Hematopoietic multipotent progenitor cell treated with erythropoietin and hydrocortisone succinate and interleukin-3 and kit ligand, for 8 days (in vitro differentiated cells): ENCODE data around the gene UGT2B15.
"Not testable (repeated sequence)": the region's sequence is repeated elsewhere in the genome, so short reads cannot be mapped to it uniquely, and the experiment has no call there.

ENCODE experiments used
- DNase-seq: peaks from one replicate; pipeline ENCODE4 v3.0.0-alpha.2; 2015

Gene UGT2B15

DNA sequence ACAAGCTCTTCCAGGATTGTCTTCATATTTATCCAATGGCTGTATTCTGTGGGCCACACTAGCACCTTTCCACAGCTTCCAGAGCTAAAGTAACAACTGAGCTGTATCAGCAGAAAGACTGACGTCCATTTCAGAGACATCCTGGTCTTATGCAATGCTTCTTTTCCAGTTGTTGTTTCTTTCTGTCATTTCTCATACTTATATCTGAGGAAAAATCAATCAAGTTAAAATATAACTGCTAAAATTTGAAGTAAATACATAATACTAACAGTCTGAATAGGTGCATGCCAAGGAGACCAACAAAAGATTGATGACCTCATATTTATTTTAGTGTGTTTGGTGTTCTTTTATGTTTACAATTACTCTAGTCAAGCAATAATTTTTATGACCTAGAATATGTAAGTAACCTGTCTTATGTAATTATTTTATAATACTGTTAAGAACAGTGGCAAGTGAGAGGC is at the start of gene UGT2B15:
UGT2B15 (minus strand) TSS at position 174 of the 461 bp plus-strand sequence; CDS start at position 140, 34 bp downstream.
- not testable (repeated sequence) for DNase-seq

DNA sequence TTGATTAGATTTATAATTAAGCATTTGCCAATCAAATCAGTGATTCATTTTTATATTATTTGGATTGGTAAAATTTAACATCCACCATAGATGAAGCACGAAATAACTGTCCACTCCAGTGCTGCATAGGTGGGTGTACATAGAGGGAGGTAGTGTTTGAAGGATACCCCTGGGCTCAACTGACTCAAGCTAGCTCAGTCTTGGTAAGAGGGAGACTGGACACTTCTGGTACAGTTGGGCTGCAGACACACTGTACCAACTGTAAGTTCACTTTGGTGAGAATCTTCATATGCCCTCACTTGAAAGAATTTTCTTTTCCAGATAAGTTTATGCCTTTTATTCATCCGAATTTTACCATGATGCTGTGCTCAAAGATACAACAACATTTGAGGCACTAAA is 48.6 kb upstream of the UGT2B15 start:
- DNase-seq: no peak

DNA sequence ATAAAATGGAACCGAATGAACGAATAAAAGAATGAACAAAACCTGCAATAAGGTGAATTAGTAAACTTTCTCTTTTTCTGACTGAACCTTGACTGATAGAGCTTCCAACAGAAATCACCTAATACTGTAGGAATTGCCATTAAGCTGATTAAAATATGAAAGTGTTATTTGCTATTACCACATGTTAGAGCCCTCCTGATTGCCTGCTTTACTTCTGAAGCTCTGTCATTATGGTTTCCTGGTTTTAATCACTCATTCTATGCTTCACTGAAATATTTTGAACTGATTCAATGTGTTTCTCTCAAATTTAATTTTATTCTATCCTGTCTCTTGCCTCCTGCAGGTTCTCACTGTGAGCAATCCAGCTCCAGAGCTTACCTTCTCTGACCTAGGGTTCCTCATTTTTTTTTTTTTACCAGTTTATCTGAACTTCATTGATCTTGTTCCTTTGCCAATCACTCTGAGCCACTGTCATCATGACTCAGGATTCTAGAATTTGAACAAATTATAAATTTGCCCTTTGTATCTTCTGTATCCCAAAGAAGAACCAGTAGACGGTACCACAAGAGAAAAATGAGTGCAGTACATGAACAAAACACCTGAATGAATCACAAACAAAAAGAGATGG is 48.1 kb upstream of the UGT2B15 start:
- no peak for DNase-seq

DNA sequence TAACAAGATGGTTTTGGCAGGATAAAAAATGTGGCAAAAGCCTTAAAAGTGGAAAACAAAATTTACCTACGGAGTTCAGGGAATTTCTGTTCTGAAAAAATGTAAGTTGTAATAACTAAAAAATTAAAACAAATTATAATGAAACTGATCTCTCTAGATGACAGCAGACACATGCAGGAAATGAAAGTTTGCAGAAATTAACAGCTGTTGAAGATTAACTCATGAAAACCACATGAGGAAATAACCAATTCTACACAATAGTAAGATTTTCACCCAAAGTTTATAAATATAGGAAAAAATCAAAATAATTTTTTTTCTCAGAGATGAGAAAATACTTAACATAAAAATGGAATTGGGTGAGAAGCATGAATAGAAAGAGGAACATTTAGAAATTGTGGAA is 47.5 kb upstream of the UGT2B15 start:
- DNase-seq: no peak

DNA sequence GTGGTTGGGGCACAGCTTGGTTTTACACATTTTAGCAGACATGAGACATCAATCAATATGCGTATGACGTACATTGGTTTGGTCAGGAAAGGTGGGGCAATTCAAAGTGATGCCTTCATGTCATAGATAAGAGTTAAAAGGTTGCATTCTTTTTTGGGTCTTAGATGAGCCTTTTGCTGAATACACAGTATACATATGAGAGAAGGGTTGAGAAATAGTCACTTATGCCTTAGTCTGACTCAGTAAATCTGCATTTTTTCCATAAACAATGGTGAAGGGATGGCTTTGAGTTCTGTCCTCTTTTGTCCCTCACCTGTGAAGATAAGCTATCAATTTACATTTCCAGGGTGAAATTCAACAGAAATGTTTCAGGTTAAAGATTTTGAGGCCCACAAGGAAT is 43.9 kb upstream of the UGT2B15 start:
- DNase-seq: no peak

DNA sequence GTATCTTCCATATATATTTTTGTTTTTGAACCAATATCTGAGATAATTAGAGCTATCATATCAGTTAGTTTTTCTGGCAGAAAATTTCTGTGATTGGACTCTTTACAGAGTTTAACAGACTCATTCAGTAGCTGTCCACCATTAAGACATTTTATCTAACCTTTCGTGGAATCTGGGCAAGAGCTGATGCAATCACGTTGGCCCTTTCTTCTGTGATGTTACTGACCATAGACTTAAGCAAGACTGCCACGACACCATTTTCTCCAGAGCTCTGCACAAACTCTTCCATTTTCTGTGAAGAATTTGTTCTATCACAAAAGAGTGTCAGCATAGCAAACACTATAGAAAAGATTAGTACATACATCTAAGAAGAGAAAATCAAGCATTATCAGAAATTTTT is 41.8 kb upstream of the UGT2B15 start:
- DNase-seq: no peak

DNA sequence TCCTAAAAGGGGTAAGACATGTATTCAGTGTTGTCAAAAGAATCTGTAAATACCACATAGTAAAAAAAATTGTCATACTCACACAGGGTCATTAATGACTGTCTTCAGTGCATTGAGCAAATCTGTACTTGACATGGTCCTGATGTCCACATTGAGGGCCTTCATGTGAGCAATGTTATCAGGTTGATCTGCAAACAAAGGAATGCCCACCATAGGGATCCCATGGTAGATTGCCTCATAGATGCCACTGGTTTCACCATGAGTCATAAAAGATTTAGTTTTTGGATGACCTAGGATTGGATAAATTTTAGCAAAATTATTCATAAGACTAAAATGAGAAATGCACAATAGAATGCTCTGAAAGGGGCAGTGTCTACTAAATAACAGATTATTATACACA is 38.1 kb upstream of the UGT2B15 start:
- no peak for DNase-seq

DNA sequence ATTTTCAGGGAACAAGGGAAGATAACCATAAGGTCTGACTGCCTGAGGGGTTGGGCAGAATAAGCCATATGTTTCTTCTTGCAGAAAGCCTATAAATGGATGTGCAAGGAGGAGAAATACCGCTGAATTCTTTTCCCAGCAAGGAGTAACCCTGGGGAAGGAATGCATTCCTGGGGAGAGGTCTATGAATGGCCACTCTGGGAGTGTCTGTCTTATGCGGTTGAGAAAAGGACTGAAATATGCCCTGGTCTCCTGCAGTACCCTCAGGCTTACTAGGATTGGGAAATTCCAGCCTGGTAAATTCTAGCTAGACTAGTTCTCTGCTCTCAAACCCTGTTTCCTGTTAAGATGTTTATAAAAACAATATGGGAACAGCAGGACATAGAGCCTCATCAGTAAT is 32.7 kb upstream of the UGT2B15 start:
- DNase-seq: not testable (repeated sequence)

DNA sequence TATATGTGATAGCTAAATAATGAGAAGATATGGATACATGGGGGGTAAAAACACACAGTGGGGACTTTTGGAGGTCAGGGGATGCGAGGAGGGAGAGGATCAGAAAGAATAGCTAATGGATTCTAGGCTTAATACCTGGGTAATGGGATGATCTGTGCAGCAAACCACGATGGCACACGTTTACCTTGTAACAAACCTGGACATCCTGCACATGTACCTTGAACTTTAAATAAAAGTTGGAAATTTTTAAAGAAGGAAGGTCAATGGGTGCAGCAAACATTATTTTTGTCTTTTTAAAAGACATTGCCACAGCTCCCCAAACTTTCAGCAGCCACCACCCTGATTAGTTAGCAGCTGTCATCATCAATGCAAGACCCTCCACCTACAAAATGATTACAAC is 29.7 kb upstream of the UGT2B15 start:
- DNase-seq: no peak

DNA sequence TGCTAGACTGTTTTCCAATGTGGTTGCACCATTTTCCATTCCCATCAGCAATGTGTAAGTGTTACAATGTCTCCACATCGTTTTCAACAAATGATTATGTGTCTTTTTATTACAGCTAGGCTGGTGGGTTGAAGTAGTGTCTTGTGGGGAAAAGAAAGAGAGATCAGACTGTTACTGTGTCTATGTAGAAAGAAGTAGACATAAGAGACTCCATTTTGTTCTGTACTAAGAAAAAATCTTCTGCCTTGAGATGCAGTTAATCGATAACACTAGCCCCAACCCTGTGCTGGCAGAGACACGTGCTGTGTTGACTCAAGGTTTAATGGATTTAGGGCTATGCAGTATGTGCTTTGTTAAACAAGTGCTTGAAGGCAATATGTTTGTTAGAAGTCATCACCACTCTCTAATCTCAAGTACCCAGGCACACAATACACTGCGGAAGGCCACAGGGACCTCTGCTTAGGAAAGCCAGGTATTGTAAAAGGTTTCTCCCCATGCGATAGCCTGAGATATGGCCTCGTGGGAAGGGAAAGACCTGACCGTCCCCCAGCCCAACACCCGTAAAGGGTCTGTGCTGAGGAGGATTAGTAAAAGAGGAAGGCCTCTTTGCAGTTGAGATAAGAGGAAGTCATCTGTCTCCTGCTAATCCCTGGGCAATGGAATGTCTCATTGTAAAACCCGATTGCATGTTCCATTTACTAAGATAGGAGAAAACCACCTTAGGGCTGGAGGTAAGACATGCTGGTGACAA is 23.0 kb upstream of the UGT2B15 start:
- no peak for DNase-seq

DNA sequence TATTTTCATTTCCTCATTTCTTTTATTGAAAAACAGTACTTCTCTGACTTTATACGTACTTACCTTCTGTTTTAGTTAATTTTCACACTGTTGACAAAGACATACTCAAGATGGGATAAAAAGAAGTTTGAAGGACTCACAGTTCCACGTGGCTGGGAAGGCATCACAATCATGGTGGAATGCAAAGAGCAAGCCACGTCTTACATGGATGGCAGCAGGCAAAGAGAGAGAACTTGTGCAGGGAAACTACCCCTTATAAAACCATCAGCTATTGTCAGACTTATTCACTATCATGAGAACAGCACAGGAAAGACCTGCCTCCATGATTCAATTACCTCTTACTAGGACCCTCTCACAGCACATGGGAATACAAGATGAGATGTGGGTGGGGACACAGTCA is 20.7 kb upstream of the UGT2B15 start:
- no peak for DNase-seq

DNA sequence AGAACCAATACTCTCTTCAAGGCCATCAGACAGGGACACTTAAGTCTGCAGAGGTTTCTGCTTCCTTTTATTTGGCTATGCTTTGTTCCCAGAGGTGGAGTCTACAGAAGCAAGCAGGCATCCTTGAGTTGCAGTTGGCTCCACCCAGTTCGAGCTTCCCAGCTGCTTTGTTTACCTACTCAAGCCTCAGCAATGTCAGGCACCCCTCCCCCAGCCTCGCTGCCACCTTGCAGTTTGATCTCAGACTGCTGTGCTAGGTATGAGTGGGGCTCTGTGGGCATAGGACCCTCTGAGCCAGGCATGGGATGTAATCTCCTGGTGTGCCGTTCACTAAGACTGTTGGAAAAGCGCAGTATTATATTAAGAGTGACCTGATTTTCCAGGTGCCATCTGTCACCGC is 12.6 kb upstream of the UGT2B15 start:
- DNase-seq: no peak

DNA sequence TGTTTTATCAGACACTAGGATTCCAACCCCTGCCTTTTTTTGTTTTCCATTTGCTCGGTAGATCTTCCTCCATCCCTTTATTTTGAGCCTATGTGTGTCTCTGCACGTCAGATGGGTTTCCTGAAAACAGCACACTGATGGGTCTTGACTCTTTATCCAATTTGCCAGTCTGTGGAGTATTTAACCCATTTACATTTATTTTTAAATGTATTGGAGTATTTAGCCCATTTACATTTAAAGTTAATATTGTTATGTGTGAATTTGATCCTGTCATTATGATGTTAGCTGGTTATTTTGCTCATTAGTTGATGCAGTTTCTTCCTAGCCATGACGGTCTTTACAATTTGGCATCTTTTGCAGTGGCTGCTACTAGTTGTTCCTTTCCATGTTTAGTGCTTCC is 10.8 kb upstream of the UGT2B15 start:
- not testable (repeated sequence) for DNase-seq

DNA sequence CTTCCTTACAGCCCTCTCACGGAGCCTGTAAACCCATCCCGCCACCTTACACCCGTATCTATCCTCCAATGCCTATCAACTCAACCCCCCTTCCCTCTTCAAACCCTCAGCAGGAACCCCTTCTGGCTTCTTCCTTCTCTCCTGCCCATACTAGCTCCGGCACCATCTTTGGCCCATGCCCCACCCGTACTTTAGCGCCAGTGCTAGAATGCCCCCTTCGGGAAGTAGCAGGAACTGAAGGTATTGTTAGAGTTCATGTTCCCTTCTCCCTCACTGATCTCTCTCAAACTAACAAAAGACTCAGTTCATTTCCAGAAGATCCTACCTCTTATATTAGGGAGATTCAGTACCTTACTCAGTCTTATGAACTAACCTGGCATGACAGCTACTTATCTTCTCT is 2.7 kb upstream of the UGT2B15 start:
- DNase-seq: no peak

DNA sequence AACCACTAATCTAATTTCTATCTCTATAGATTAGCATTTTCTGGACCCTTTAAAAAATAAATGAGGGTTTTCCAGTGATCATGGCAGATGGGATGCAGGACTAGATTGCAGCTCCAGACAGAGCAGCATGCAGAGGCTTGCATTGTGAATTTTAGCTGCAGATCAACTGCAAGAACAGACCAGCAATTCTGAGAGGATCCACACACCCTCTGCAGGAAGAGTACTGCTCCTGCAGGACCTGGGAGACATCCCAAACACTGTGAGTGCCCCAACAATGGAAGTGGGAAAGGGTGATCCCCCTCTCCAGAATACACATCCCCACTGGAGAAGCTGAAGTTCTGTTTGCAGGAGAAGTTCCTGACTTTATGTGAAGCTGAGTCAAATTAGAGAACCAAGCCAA is 765 bp upstream of the UGT2B15 start:
- DNase-seq: not testable (repeated sequence)

DNA sequence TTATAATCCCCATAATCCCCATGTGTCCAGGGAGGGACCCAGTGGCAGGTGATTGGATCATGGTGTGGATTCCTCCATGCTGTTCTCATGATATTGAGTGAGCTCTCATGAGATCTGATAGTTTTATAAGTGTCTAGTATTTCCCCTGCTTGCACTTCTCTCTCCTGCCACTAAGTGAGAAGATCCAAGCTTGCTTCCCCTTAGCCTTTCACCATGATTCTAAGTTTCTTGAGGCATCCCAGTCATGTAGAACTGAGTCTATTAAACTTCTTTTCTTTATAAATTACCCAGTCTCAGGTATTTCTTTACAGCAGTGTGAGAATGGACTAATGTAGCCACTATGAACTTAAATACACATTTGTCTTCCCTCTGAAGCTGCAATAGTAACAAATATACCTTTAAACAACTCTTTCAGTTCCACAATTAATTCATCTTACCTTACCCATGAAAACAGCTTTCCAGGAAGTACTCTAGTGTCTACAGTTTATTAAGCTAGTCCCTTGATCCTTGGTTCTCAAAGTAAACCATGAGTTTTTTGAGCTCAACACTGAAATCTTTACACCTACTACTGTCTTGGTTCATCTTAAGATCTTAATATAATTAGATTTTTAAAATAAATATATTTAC is 1.8 kb downstream of the UGT2B15 start:
- DNase-seq: not testable (repeated sequence)

DNA sequence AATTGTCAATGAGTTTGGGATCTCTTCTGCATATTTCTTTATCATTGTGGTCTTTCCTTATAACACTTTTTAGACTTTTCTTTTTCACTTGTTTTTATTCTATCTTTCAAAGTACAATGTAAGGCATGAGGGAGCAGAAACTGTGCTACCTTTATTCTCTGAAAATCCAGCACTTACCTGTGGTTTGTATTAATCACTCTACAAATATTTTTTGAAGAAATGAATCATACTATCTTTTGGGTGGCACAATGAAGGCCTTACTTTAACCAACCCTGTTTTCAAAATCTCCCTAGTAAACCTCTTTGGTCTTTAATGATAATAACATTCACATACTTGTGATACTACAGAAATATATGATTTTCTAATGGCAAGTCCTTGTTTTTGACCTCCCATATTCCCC is 2.9 kb downstream of the UGT2B15 start:
- DNase-seq: not testable (repeated sequence)

DNA sequence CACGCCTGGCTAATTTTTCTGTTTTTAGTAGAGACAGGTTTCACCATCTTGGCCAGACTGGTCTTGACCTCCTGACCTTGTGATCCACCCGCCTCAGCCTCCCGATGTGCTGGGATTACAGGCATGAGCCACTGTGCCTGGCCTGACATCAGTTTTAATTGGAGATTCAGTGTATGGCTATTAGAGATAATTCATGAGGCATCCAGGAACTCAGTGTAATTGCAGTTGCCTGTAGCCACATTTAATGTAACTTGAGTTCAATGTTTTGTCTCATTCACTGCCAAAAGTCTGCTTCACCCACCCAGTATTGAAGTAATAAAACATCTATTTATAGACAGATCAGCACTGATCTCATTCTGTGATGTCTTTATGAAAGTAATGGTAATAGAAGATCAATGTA is 5.7 kb downstream of the UGT2B15 start:
- not testable (repeated sequence) for DNase-seq

DNA sequence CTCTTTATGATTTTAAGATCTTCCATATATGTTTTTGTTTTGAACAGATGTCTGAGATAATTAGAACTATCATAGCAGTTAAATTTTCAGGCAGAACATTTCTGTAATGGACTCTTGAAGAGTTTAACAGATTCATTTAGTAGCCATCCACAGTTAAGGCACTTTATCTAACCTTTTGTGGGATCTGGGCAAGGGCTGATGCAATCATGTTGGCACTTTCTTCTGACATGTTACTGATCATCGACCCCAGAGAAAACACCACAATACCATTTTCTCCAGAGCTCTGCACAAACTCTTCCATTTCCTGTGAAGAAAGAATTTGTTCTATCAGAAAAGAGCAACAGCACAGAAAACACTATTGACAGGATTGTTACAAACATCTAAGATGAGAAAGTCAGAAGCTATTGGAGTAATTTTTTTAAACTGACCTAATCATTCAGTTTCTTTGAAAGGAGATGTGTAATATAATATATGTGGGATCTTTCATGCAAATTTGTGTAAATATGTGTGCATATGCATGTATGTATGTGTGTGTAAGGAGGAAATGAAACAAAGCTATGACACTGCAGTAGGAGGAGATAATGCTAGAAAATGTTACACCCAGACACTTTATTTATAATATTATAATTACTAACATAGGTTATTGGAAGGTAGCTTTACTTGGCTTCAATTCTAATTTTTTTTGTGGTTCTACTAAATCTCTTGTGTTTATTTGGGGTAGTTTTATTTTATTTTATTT is 7.4 kb downstream of the UGT2B15 start:
- not testable (repeated sequence) for DNase-seq

DNA sequence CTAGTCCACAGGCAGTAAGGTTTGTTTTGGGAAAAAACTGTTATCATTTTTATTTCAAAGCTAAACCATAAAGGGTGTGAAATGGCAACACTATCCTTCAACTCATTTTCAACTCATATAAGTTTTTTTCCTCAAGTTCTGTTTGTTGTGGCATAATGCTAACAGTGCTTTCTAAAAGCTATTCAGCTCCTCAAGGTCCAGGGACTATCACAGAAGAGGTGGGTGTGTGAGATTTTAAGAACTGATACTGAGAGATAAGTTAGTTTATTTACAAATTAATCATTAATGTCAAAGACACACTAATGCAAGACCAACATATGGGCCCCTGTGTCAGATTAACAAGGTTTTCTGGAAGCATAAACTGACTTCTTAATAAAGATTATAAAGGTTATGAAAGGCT is 11.8 kb downstream of the UGT2B15 start:
- no peak for DNase-seq

DNA sequence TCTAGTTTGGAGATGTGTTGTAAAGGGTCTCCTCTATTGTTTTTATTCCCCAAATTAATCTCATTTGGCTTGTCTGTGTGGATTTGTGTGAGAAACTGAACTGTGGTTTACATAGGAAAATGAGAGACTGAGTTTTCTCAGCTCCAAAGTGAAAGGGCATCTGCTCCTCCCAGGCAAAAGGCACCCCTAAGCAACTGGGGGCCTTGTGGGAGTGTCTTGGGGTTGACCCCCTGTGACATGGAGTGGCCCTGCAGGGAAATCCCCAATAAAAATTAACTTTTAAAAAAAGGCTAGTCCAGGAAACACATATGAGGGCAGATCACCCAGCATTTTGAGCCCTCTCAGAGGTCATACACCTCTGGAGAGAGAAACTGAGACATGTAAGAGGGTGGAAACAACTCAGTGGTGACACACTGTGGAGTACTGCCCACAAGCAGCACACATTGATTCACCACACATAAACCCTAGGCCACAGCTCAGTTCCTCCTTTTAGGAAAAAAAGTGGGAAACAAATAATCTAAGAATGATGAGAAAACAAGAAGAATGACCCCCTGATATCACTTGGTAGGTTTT is 13.3 kb downstream of the UGT2B15 start:
- DNase-seq: not testable (repeated sequence)

DNA sequence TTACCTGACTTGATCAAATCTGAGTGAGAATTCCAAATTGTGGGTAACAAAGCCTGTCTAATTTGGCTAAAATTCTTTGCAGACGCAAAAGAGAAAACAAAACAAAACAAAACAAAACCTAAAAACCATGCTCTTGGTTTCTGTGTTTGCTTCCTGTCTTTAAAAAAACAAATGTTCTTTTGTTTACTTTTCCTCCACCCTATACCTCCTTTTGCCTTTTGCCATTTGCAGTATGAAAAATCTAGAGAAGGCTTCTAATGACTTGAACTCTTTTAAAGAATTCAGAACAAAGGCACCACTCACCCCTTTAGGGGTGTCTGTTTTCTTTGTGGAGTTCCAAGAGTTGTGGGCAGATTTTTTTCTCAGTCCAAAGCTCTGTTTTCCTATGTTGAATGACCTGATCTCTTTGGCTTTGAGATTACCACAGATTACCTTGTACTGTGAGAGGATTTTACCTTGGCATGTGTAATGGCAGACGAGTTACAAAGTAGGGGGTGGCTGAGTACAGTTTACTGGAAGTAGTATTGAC is 13.9 kb downstream of the UGT2B15 start:
- not testable (repeated sequence) for DNase-seq
